ENCODE measurements around the gene BANK1. TPM values are rescaled to one million over a fixed set of nuclear protein-coding genes. Genes with fewer than 3 reads are reported as not detected.

Gene BANK1
- total and polyA plus RNA-seq, 10 of the 15 experiments (the other 5 are each of a cell fraction or from before 2014, with no cell fraction given) = 0.13 to 2.1 (median 0.42) TPM

GRCh38 chr4:101954351-101954750 is 163.8 kb downstream of the BANK1 start:
- no peaks in the 10 kb centered on the region for H3K9me3 ChIP-seq (replicated peaks; ENCODE audit: control insufficient read depth, insufficient read depth, low read length)
- H3K36me3 ChIP-seq (ENCODE audit: control insufficient read depth in 2 of 2, insufficient read depth in 2 of 2, low read length in 1 of 2) = no peaks in the 10 kb centered on the region
- FAIRE-seq (no peak), ATAC-seq (no peak), DNase-seq (ENCODE audit: low read depth, low spot score) (no peak)
- H3K79me2 ChIP-seq (ENCODE audit: control insufficient read depth, insufficient read depth, low read length) = no peaks in the 10 kb centered on the region
- RAD21 ChIA-PET (ENCODE audit: unreplicated experiment) = no interaction called here
- intact Hi-C loops (cut with micrococcal nuclease; ENCODE audit: unreplicated experiment) (no loop called here), in situ Hi-C loops (cut with MboI) (no loop called here)
- H3K4me2 ChIP-seq (ENCODE audit: control insufficient read depth, insufficient read depth) = no peak overlapping the region
- TF ChIP-seq SREBF1 (IDR thresholded peaks at IDR 0.05; ENCODE audit: low read length) (no peak), ZNF274 (IDR thresholded peaks at IDR 0.05; ENCODE audit: insufficient read depth, insufficient read length) (no peak), SMARCA5 (IDR thresholded peaks at IDR 0.05) (no peak), ZSCAN29 (IDR thresholded peaks at IDR 0.05) (no peak), MAX (IDR thresholded peaks at IDR 0.05; ENCODE audit: low read depth, low read length) (no peak), HSF1 (IDR thresholded peaks at IDR 0.05; ENCODE audit: low read depth, low read length) (no peak), KAT2A (conservative IDR thresholded peaks at IDR 0.05; ENCODE audit: control insufficient read depth, low read depth, low read length) (no peak), PAX8 (IDR thresholded peaks at IDR 0.05) (no peak), ASH2L (IDR thresholded peaks at IDR 0.05; ENCODE audit: borderline replicate concordance, low read depth) (no peak), SRF (IDR thresholded peaks at IDR 0.05; ENCODE audit: low read depth in 2 of 2, low read length in 2 of 2) (no peak), ATF3 (IDR thresholded peaks at IDR 0.05; ENCODE audit: borderline replicate concordance, extremely low read depth, low read depth, low read length) (no peak), RB1 (IDR thresholded peaks at IDR 0.05; ENCODE audit: borderline replicate concordance) (no peak)
- TF ChIP-seq, protein P1, sequence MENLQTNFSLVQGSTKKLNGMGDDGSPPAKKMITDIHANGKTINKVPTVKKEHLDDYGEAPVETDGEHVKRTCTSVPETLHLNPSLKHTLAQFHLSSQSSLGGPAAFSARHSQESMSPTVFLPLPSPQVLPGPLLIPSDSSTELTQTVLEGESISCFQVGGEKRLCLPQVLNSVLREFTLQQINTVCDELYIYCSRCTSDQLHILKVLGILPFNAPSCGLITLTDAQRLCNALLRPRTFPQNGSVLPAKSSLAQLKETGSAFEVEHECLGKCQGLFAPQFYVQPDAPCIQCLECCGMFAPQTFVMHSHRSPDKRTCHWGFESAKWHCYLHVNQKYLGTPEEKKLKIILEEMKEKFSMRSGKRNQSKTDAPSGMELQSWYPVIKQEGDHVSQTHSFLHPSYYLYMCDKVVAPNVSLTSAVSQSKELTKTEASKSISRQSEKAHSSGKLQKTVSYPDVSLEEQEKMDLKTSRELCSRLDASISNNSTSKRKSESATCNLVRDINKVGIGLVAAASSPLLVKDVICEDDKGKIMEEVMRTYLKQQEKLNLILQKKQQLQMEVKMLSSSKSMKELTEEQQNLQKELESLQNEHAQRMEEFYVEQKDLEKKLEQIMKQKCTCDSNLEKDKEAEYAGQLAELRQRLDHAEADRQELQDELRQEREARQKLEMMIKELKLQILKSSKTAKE (IDR thresholded peaks at IDR 0.05; ENCODE audit: low read depth, poor library complexity, severe bottlenecking) = no peak
- no TSS peak for BruUV-seq (replicated peaks)
- POLR2A ChIA-PET = no interaction called here
- H3K9ac ChIP-seq (ENCODE audit: control insufficient read depth, insufficient read depth, low read length) = no peak overlapping the region
- H4K20me1 ChIP-seq (ENCODE audit: control insufficient read depth, insufficient read depth) = no peaks in the 10 kb centered on the region
- CTCF ChIA-PET = no interaction called here
- H3K4me1 ChIP-seq (ENCODE audit: control insufficient read depth, insufficient read depth, low read length) = no peaks in the 10 kb centered on the region
- H3K4me3 ChIP-seq = no peak overlapping the region
- H3K27me3 ChIP-seq (replicated peaks in 1 of 2; ENCODE audit: control insufficient read depth in 2 of 2, insufficient read depth in 2 of 2, low read length in 1 of 2) = no peaks in the 10 kb centered on the region
- no peak overlapping the region for H3K27ac ChIP-seq (ENCODE audit: control insufficient read depth, insufficient read depth)
- 0% methylated on average over 1 of the region's 1 CpG for WGBS (ENCODE audit: insufficient coverage, insufficient replicate concordance, low lambda C conversion rate, missing lambda C conversion rate)
- SMC1A ChIA-PET (ENCODE audit: uncharacterized antibody, unreplicated experiment) = no interaction called here
- no peak overlapping the region for H2AFZ ChIP-seq (ENCODE audit: control insufficient read depth, low read depth, low read length)

Data from GM12878 (cell line).